ENCODE data around the gene SOD2. TPM values are rescaled to one million over a fixed set of nuclear protein-coding genes. Genes with fewer than 3 reads are reported as not detected.
A peak's percentile ranks its signal among the peaks of the same experiment; 100 is the strongest.

Gene SOD2
- total RNA-seq, 1 experiment from 2014 or later, result 98.6 TPM

GRCh38 chr6:159654483-159655098, 38.5 kb downstream of the SOD2 start:
- ChIA-PET POLR2A (no interaction called here), CTCF (interaction anchor here (0.6 to 2.5 kb wide), 16 partner anchors 8 to 482 kb away, joined by 3 to 17 read pairs (median 5); partner anchors contain the start of gene MRPL18), RAD21 (ENCODE audit: low non-redundant PET in 1 of 2, low total read pairs in 2 of 2, uncharacterized antibody in 2 of 2, unreplicated experiment in 2 of 2) (interaction anchor here (0.6 to 1.0 kb wide), 4 partner anchors 324 to 480 kb away, joined by 3 to 6 read pairs (median 4); no protein-coding TSS in a partner anchor)
- Histone ChIP-seq H2AFZ (ENCODE audit: low read depth, low read length, poor library complexity, severe bottlenecking) (no peak overlapping the region), H3K9me3 (ENCODE audit: control insufficient read depth in 1 of 2, insufficient read depth in 1 of 2, low read depth in 1 of 2, low read length in 2 of 2) (no peaks in the 10 kb centered on the region), H3K27ac (ENCODE audit: low read depth, low read length) (no peak overlapping the region), H4K20me1 (ENCODE audit: insufficient read depth) (no peaks in the 10 kb centered on the region), H3K79me2 (ENCODE audit: insufficient read depth, low read length) (no peaks in the 10 kb centered on the region), H3K4me1 (ENCODE audit: control insufficient read depth in 1 of 2, insufficient read depth in 2 of 2, low read length in 2 of 2) (no peaks in the 10 kb centered on the region), H3K9me2 (ENCODE audit: insufficient read depth) (no peaks in the 10 kb centered on the region), H3K36me3 (ENCODE audit: control insufficient read depth in 1 of 2, insufficient read depth in 2 of 2, low read length in 2 of 2) (no peaks in the 10 kb centered on the region), H3K4me3 (replicated peaks in 1 of 2; ENCODE audit: low read depth in 1 of 2, low read length in 2 of 2) (no peak overlapping the region), H3K9ac (ENCODE audit: low read length) (no peak overlapping the region), H3K27me3 (ENCODE audit: insufficient read depth, low read length) (no peaks in the 10 kb centered on the region), H3K4me2 (ENCODE audit: low read length) (no peak overlapping the region)
- no TSS peak for BruUV-seq (replicated peaks)
- TF ChIP-seq SP1 (IDR thresholded peaks at IDR 0.05; ENCODE audit: low read depth) (no peak), JUND (IDR thresholded peaks at IDR 0.05) (no peak), ZFX (IDR thresholded peaks at IDR 0.05) (no peak), RAD21 (IDR thresholded peaks at IDR 0.05; ENCODE audit: low read depth) (peak; percentile 87), SIN3A (IDR thresholded peaks at IDR 0.05; ENCODE audit: low read depth) (no peak), CTCF (IDR thresholded peaks at IDR 0.05 in 2 of 3, conservative IDR thresholded peaks at IDR 0.05 in 1 of 3; ENCODE audit: borderline replicate concordance in 1 of 3, insufficient read depth in 1 of 3, low read depth in 2 of 3, low read length in 2 of 3) (peak; percentile 32 to 74 (median 74); a peak in 5 of 6 replicates)
- DNase-seq (ENCODE audit: low read depth, low spot score) (peak; percentile 41), ATAC-seq (peak; percentile 66)
- intact Hi-C loops (cut with micrococcal nuclease), result loop anchor here (2.0 kb wide), 2 partner anchors 438 to 480 kb away; no protein-coding TSS in a partner anchor

DNA sequence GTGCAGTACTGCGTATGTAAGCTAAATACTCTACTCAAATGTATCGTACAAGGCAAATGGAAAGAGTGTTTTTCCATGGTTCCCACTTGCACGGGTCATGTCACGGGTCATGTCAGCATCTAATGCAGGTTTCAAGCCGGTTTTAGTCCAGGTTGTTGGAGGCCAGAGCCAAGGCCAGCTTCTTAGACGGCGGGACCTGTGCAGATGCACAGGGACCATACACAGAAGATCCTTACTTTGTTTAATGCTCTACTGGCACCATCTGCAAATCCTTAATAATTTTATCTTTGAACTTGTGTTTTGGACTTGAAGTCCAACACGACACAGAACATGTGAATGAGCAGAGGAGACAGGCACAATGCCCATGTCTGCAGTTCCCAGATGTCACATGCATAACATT, 42.7 kb downstream of the SOD2 start:
- Histone ChIP-seq H3K9ac (ENCODE audit: low read length) (no peak overlapping the region), H3K79me2 (ENCODE audit: insufficient read depth, low read length) (no peaks in the 10 kb centered on the region), H3K36me3 (ENCODE audit: control insufficient read depth in 1 of 2, insufficient read depth in 2 of 2, low read length in 2 of 2) (no peaks in the 10 kb centered on the region), H3K4me2 (ENCODE audit: low read length) (no peak overlapping the region), H3K27me3 (ENCODE audit: insufficient read depth, low read length) (no peaks in the 10 kb centered on the region), H2AFZ (ENCODE audit: low read depth, low read length, poor library complexity, severe bottlenecking) (no peak overlapping the region), H3K4me1 (ENCODE audit: control insufficient read depth in 1 of 2, insufficient read depth in 2 of 2, low read length in 2 of 2) (peaks cover 5 to 7% of the 10 kb centered on the region in 2 experiments), H3K4me3 (replicated peaks in 1 of 2; ENCODE audit: low read depth in 1 of 2, low read length in 2 of 2) (no peak overlapping the region), H3K27ac (ENCODE audit: low read depth, low read length) (no peak overlapping the region), H3K9me2 (ENCODE audit: insufficient read depth) (no peaks in the 10 kb centered on the region), H3K9me3 (ENCODE audit: control insufficient read depth in 1 of 2, insufficient read depth in 1 of 2, low read depth in 1 of 2, low read length in 2 of 2) (no peaks in the 10 kb centered on the region), H4K20me1 (ENCODE audit: insufficient read depth) (no peaks in the 10 kb centered on the region)
- BruUV-seq (replicated peaks), result no TSS peak
- ChIA-PET RAD21 (ENCODE audit: low non-redundant PET in 1 of 2, low total read pairs in 2 of 2, uncharacterized antibody in 2 of 2, unreplicated experiment in 2 of 2) (no interaction called here), POLR2A (no interaction called here), CTCF (no interaction called here)
- no peak for ATAC-seq
- DNase-seq (ENCODE audit: low read depth, low spot score), result no peak
- intact Hi-C loops (cut with micrococcal nuclease), result no loop called here
- TF ChIP-seq, protein P1, sequence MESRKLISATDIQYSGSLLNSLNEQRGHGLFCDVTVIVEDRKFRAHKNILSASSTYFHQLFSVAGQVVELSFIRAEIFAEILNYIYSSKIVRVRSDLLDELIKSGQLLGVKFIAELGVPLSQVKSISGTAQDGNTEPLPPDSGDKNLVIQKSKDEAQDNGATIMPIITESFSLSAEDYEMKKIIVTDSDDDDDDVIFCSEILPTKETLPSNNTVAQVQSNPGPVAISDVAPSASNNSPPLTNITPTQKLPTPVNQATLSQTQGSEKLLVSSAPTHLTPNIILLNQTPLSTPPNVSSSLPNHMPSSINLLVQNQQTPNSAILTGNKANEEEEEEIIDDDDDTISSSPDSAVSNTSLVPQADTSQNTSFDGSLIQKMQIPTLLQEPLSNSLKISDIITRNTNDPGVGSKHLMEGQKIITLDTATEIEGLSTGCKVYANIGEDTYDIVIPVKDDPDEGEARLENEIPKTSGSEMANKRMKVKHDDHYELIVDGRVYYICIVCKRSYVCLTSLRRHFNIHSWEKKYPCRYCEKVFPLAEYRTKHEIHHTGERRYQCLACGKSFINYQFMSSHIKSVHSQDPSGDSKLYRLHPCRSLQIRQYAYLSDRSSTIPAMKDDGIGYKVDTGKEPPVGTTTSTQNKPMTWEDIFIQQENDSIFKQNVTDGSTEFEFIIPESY (IDR thresholded peaks at IDR 0.05; ENCODE audit: extremely low read depth, insufficient replicate concordance, low read length), result no peak
- TF ChIP-seq POLR2A (IDR thresholded peaks at IDR 0.05; ENCODE audit: borderline replicate concordance, extremely low read depth, insufficient read depth, insufficient read length), result no peak
- TF ChIP-seq YY1 (IDR thresholded peaks at IDR 0.05; ENCODE audit: extremely low read depth, insufficient replicate concordance, low read depth, low read length), result no peak
- no peak for TF ChIP-seq CTCF (IDR thresholded peaks at IDR 0.05 in 2 of 3, conservative IDR thresholded peaks at IDR 0.05 in 1 of 3; ENCODE audit: borderline replicate concordance in 1 of 3, insufficient read depth in 1 of 3, low read depth in 2 of 3, low read length in 2 of 3)
- TF ChIP-seq SP1 (IDR thresholded peaks at IDR 0.05; ENCODE audit: low read depth), result no peak
- TF ChIP-seq, protein P2, sequence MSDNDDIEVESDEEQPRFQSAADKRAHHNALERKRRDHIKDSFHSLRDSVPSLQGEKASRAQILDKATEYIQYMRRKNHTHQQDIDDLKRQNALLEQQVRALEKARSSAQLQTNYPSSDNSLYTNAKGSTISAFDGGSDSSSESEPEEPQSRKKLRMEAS (IDR thresholded peaks at IDR 0.05), result no peak
- TF ChIP-seq ELF1 (IDR thresholded peaks at IDR 0.05; ENCODE audit: borderline replicate concordance, low read depth), result no peak
